HepG2 (cell line): Measurements from ENCODE around the gene ONECUT1. TPM values are rescaled to one million over a fixed set of nuclear protein-coding genes. Genes with fewer than 3 reads are reported as not detected.

Experiments used
- ATF3 ChIP-seq: sonication (generic); formaldehyde crosslinking; IDR thresholded peaks from 2 replicates; pipeline ENCODE4 v1.4.0; 2020; ENCODE audit warnings: missing genetic modification reagents
- ATF6 ChIP-seq: sonication (generic); formaldehyde crosslinking; conservative IDR thresholded peaks from 2 replicates; pipeline ENCODE4 v1.4.0; 2020; ENCODE audit warnings: missing genetic modification reagents
- ELF3 ChIP-seq: IDR thresholded peaks from 2 replicates; pipeline ENCODE4 v1.6.1; 2016; ENCODE audit warnings: missing genetic modification reagents, missing compliant biosample characterization
- ELF4 ChIP-seq: sonication (generic); formaldehyde crosslinking; IDR thresholded peaks from 2 replicates; pipeline ENCODE4 v1.5.0; 2020; ENCODE audit warnings: missing genetic modification reagents, mild to moderate bottlenecking, moderate library complexity, borderline replicate concordance
- FOXA1 ChIP-seq, 2 experiments: fragments of 450-650 bp in 1 of 2; sonication (generic) in 1 of 2; formaldehyde crosslinking in 1 of 2; IDR thresholded peaks; 2 replicates each; pipeline versions ENCODE4 v1.4.0 to v1.6.1; 2016 to 2020; ENCODE audit warnings: missing genetic modification reagents in 1 of 2
- JARID2 ChIP-seq: sonication (generic); formaldehyde crosslinking; IDR thresholded peaks from 2 replicates; pipeline ENCODE4 v1.8.1; 2023; ENCODE audit warnings: missing genetic modification reagents, inconsistent platforms; ENCODE audit not compliant: insufficient replicate concordance
- MBD4 ChIP-seq: IDR thresholded peaks from 2 replicates; pipeline ENCODE4 v1.6.1; 2012; ENCODE audit warnings: low read length, inconsistent platforms, borderline replicate concordance
- MEIS2 ChIP-seq: sonication (generic); formaldehyde crosslinking; IDR thresholded peaks from 2 replicates; pipeline ENCODE4 v1.9.0; 2021; ENCODE audit warnings: mild to moderate bottlenecking, missing genetic modification reagents
- POGZ ChIP-seq: sonication (generic); formaldehyde crosslinking; IDR thresholded peaks from 2 replicates; pipeline ENCODE4 v1.4.0; 2020; ENCODE audit warnings: mild to moderate bottlenecking, missing genetic modification reagents
- SCMH1 ChIP-seq: sonication (generic); formaldehyde crosslinking; IDR thresholded peaks from 2 replicates; pipeline ENCODE4 v1.9.0; 2021; ENCODE audit warnings: missing genetic modification reagents, mild to moderate bottlenecking, borderline replicate concordance
- TOPORS ChIP-seq: sonication (generic); formaldehyde crosslinking; IDR thresholded peaks from 2 replicates; pipeline ENCODE4 v1.8.0; 2023; ENCODE audit warnings: mild to moderate bottlenecking, missing genetic modification reagents
- ZNF136 ChIP-seq: sonication (generic); formaldehyde crosslinking; IDR thresholded peaks from 2 replicates; pipeline ENCODE4 v1.8.1; 2022; ENCODE audit warnings: low read depth, mild to moderate bottlenecking, moderate library complexity, missing genetic modification reagents
- ZNF274 ChIP-seq: sonication (generic); formaldehyde crosslinking; IDR thresholded peaks from 2 replicates; pipeline ENCODE4 v1.5.1; 2020; ENCODE audit warnings: mild to moderate bottlenecking, missing genetic modification reagents
- ZNF597 ChIP-seq: sonication (generic); formaldehyde crosslinking; IDR thresholded peaks from 2 replicates; pipeline ENCODE4 v1.5.0; 2020; ENCODE audit warnings: missing genetic modification reagents
- ZNF605 ChIP-seq: sonication (generic); formaldehyde crosslinking; IDR thresholded peaks from 2 replicates; pipeline ENCODE4 v1.8.0; 2022; ENCODE audit warnings: mild to moderate bottlenecking, missing genetic modification reagents
- ZNF800 ChIP-seq: sonication (generic); formaldehyde crosslinking; IDR thresholded peaks from 2 replicates; pipeline ENCODE4 v1.4.0; 2020; ENCODE audit warnings: missing genetic modification reagents
- polyA plus RNA-seq, 8 experiments: library from polyadenylated mRNA; depleted of rRNA in 3 of 8; stranded (reverse) in 7 of 8; unstranded in 1 of 8; fragments of >200 nt; fragmentation: Illumina TruSeq in 4 of 8; extraction: Trizol in 4 of 8; gene quantifications; 2 replicates each; pipeline versions ENCODE4 v1.2.1 to v1.2.3, GENCODE V29; 2011 to 2016; ENCODE audit warnings: low read depth in 4 of 8, missing spikeins in 1 of 8, mixed read lengths in 1 of 8; ENCODE audit not compliant: insufficient read depth in 1 of 8
- total RNA-seq, 5 experiments: library from RNA; depleted of rRNA; stranded (reverse); fragments of >200 nt; fragmentation: Illumina TruSeq; extraction: Trizol; gene quantifications; 2 replicates each; pipeline ENCODE4 v1.2.3, GENCODE V29; 2016; ENCODE audit warnings: low read depth in 1 of 5
- TF ChIP-seq, protein P1 (sequence below): sonication (generic); formaldehyde crosslinking; IDR thresholded peaks from 2 replicates; pipeline ENCODE4 v1.5.1; 2020; ENCODE audit warnings: mild to moderate bottlenecking, missing genetic modification reagents
- TF ChIP-seq, protein P2 (sequence below): sonication (generic); formaldehyde crosslinking; IDR thresholded peaks from 2 replicates; pipeline ENCODE4 v1.5.0; 2020; ENCODE audit warnings: mild to moderate bottlenecking, missing genetic modification reagents

The ONECUT1 gene
- total and polyA plus RNA-seq, 2 of the 13 experiments (the other 11 are each of a cell fraction or from before 2014, with no cell fraction given) = 3.5 to 9.1 TPM

GRCh38 chr15:52709187-52709981, 80.8 kb downstream of the ONECUT1 start (continued):
- no peak for TF ChIP-seq MEIS2
- no peak for TF ChIP-seq ATF3 (CRISPR knock-in tag)
- TF ChIP-seq MBD4 = no peak
- TF ChIP-seq ZNF800 = 0 out of 2 replicates have a peak, but pooled peaks have one; percentile 50
- no peak for TF ChIP-seq SCMH1
- TF ChIP-seq ZNF605 (CRISPR knock-in tag) = 0 out of 2 replicates have a peak, but pooled peaks have one; percentile 12
- no peak for TF ChIP-seq ZNF136 (CRISPR knock-in tag)
- TF ChIP-seq ZNF597 = no peak
- TF ChIP-seq ELF4 = no peak
- TF ChIP-seq, protein P1, sequence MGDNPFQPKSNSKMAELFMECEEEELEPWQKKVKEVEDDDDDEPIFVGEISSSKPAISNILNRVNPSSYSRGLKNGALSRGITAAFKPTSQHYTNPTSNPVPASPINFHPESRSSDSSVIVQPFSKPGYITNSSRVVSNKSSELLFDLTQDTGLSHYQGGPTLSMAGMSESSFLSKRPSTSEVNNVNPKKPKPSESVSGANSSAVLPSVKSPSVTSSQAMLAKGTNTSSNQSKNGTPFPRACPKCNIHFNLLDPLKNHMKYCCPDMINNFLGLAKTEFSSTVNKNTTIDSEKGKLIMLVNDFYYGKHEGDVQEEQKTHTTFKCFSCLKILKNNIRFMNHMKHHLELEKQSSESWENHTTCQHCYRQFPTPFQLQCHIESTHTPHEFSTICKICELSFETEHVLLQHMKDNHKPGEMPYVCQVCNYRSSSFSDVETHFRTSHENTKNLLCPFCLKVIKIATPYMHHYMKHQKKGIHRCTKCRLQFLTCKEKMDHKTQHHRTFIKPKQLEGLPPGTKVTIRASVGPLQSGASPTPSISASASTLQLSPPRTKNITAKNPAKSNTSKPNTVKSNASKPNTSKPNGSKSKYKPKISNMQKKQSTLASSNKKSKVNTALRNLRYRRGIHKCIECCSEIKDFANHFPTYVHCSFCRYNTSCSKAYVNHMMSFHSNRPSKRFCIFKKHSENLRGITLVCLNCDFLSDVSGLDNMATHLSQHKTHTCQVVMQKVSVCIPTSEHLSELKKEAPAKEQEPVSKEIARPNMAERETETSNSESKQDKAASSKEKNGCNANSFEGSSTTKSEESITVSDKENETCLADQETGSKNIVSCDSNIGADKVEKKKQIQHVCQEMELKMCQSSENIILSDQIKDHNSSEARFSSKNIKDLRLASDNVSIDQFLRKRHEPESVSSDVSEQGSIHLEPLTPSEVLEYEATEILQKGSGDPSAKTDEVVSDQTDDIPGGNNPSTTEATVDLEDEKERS = no peak
- no peak for TF ChIP-seq ATF6
- TF ChIP-seq, protein P2, sequence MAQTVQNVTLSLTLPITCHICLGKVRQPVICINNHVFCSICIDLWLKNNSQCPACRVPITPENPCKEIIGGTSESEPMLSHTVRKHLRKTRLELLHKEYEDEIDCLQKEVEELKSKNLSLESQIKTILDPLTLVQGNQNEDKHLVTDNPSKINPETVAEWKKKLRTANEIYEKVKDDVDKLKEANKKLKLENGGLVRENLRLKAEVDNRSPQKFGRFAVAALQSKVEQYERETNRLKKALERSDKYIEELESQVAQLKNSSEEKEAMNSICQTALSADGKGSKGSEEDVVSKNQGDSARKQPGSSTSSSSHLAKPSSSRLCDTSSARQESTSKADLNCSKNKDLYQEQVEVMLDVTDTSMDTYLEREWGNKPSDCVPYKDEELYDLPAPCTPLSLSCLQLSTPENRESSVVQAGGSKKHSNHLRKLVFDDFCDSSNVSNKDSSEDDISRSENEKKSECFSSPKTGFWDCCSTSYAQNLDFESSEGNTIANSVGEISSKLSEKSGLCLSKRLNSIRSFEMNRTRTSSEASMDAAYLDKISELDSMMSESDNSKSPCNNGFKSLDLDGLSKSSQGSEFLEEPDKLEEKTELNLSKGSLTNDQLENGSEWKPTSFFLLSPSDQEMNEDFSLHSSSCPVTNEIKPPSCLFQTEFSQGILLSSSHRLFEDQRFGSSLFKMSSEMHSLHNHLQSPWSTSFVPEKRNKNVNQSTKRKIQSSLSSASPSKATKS (CRISPR knock-in tag) = no peak
- TF ChIP-seq ELF3 (CRISPR knock-in tag) = no peak
- TF ChIP-seq TOPORS (CRISPR knock-in tag) = no peak
- TF ChIP-seq POGZ (CRISPR knock-in tag) = no peak; the same call in 1 of the 2 replicates
- no peak for TF ChIP-seq JARID2
- no peak for TF ChIP-seq ZNF274 (CRISPR knock-in tag)
- no peak for TF ChIP-seq FOXA1 (IDR thresholded peaks at IDR 0.05)
- peak; percentile 63 for TF ChIP-seq FOXA1 (CRISPR knock-in tag; IDR thresholded peaks at IDR 0.05)
